ENCODE data around the gene GGA3.
"Not testable (repeated sequence)": the region's sequence is repeated elsewhere in the genome, so short reads cannot be mapped to it uniquely, and the experiment has no call there.

- not testable (repeated sequence) for TF ChIP-seq CTCF (optimal IDR thresholded peaks at IDR 0.05 in 1 of 3, IDR thresholded peaks at IDR 0.05 in 1 of 3, conservative IDR thresholded peaks at IDR 0.05 in 1 of 3; ENCODE audit: extremely low read depth in 1 of 3, insufficient read depth in 2 of 3, low read length in 3 of 3); EZH2 (IDR thresholded peaks at IDR 0.05; ENCODE audit: low read length)
These were observed 4.2 kb downstream of the GGA3 start for GRCh38 chr17:75257228-75257627.
